GM10266 (cell line): ENCODE measurements around the gene ADGRG1.
"Not testable (repeated sequence)": the region's sequence is repeated elsewhere in the genome, so short reads cannot be mapped to it uniquely, and the experiment has no call there.

Source experiments
- DNase-seq: peaks from one replicate; pipeline ENCODE4 v3.0.0; 2012; ENCODE audit errors: extremely low spot score
- CTCF ChIP-seq: IDR thresholded peaks from 2 replicates; pipeline ENCODE4 v1.5.1; 2012; ENCODE audit warnings: mild to moderate bottlenecking, low read depth; ENCODE audit not compliant: control insufficient read depth, insufficient read depth; ENCODE audit errors: missing control alignments

Gene ADGRG1

GRCh38 chr16:57711346-57711745, 82.9 kb downstream of the ADGRG1 start:
- TF ChIP-seq CTCF, result no peak
- no peak for DNase-seq

GRCh38 chr16:57711993-57712392, 83.6 kb downstream of the ADGRG1 start:
- no peak for DNase-seq
- TF ChIP-seq CTCF, result no peak

GRCh38 chr16:57712569-57712968, 84.1 kb downstream of the ADGRG1 start:
- DNase-seq, result not testable (repeated sequence)

- TF ChIP-seq CTCF, result no peak
- no peak for DNase-seq
Observed at GRCh38 chr16:57713596-57713995, 85.2 kb downstream of the ADGRG1 start.

GRCh38 chr16:57714047-57714446, 85.6 kb downstream of the ADGRG1 start:
- no peak for TF ChIP-seq CTCF
- no peak for DNase-seq
